CD14-positive monocyte (primary cell): Measurements from ENCODE around the gene NELL1. TPM values are rescaled to one million over a fixed set of nuclear protein-coding genes. Genes with fewer than 3 reads are reported as not detected.

ENCODE experiments used
- DNase-seq, 3 donors: peaks; one replicate each; pipeline ENCODE4 v3.0.0-alpha.2; 2011 to 2022
- H2AFZ ChIP-seq: 2 replicates; pipeline ENCODE4 v1.6.0; 2012; ENCODE audit warnings: mild to moderate bottlenecking, low read depth, low read length, inconsistent platforms; ENCODE audit not compliant: insufficient read depth, poor library complexity, severe bottlenecking
- H3K27ac ChIP-seq, 2 donors: 1 replicate in 1 of 2; 2 replicates in 1 of 2; pipeline ENCODE4 v1.5.1; 2012 to 2013; ENCODE audit warnings: low read length in 2 of 2, control low read depth in 1 of 2, inconsistent platforms in 1 of 2, low read depth in 1 of 2, mild to moderate bottlenecking in 1 of 2
- H3K27me3 ChIP-seq, 2 donors: one replicate each; pipeline versions ENCODE4 v1.6.0 to v1.6.1; 2011 to 2013; ENCODE audit warnings: low read length in 2 of 2; ENCODE audit not compliant: control insufficient read depth in 2 of 2, insufficient read depth in 2 of 2
- H3K36me3 ChIP-seq, 2 donors: replicated peaks in 1 of 2; 1 replicate in 1 of 2; 2 replicates in 1 of 2; pipeline versions ENCODE4 v1.5.1 to v1.6.1; 2012 to 2013; ENCODE audit warnings: low read length in 2 of 2, control low read depth in 1 of 2, inconsistent platforms in 1 of 2, mild to moderate bottlenecking in 1 of 2; ENCODE audit not compliant: insufficient read depth in 2 of 2, control insufficient read depth in 1 of 2
- H3K4me1 ChIP-seq, 2 donors: 1 replicate in 1 of 2; 2 replicates in 1 of 2; pipeline versions ENCODE4 v1.5.1 to v1.6.1; 2012 to 2013; ENCODE audit warnings: low read length in 2 of 2, control low read depth in 1 of 2, inconsistent platforms in 1 of 2, mild to moderate bottlenecking in 1 of 2, moderate library complexity in 1 of 2; ENCODE audit not compliant: insufficient read depth in 2 of 2, control insufficient read depth in 1 of 2
- H3K4me2 ChIP-seq: replicated peaks from 2 replicates; pipeline ENCODE3; 2012; ENCODE audit warnings: low read length, moderate library complexity, mild to moderate bottlenecking; ENCODE audit not compliant: poor library complexity, severe bottlenecking; ENCODE audit errors: extremely low read depth
- H3K4me3 ChIP-seq, 3 experiments: fragments of 200-600 bp in 1 of 3; sonication (generic) in 1 of 3; replicated peaks in 1 of 3; 1 replicate in 2 of 3; 2 replicates in 1 of 3; pipeline ENCODE4 v1.5.1; 2011 to 2013; ENCODE audit warnings: low read length in 3 of 3, mild to moderate bottlenecking in 3 of 3, control low read depth in 2 of 3, low read depth in 2 of 3, inconsistent platforms in 1 of 3, moderate library complexity in 1 of 3
- H3K79me2 ChIP-seq: 2 replicates; pipeline ENCODE4 v1.6.0; 2012; ENCODE audit warnings: mild to moderate bottlenecking, control low read depth, inconsistent platforms, low read length, moderate library complexity; ENCODE audit not compliant: insufficient read depth
- H3K9ac ChIP-seq: 2 replicates; pipeline ENCODE4 v1.6.0; 2017; ENCODE audit warnings: low read length, mild to moderate bottlenecking; ENCODE audit not compliant: insufficient read depth, poor library complexity, severe bottlenecking
- H3K9me3 ChIP-seq, 2 donors: replicated peaks in 1 of 2; 1 replicate in 1 of 2; 2 replicates in 1 of 2; pipeline versions ENCODE4 v1.5.1 to v1.6.1; 2012 to 2013; ENCODE audit warnings: low read length in 2 of 2, control low read depth in 1 of 2; ENCODE audit not compliant: control insufficient read depth in 1 of 2, insufficient read depth in 1 of 2
- H4K20me1 ChIP-seq: 2 replicates; pipeline ENCODE4 v1.6.0; 2012; ENCODE audit warnings: mild to moderate bottlenecking, low read length, control low read depth, moderate library complexity; ENCODE audit not compliant: insufficient read depth
- H3K27ac Mint-ChIP-seq, 7 donors: one replicate each; pipeline ENCODE4 v1.8.0; 2020; ENCODE audit warnings: mild to moderate bottlenecking in 7 of 7, mixed read lengths in 7 of 7, moderate library complexity in 6 of 7, inconsistent platforms in 2 of 7
- H3K27me3 Mint-ChIP-seq, 3 donors: one replicate each; pipeline ENCODE4 v1.8.0; 2021 to 2022; ENCODE audit warnings: low read depth in 3 of 3, mild to moderate bottlenecking in 3 of 3, mixed read lengths in 3 of 3, moderate library complexity in 3 of 3, inconsistent platforms in 1 of 3
- H3K36me3 Mint-ChIP-seq, 2 donors: one replicate each; pipeline ENCODE4 v1.8.0; 2020; ENCODE audit warnings: mixed read lengths in 2 of 2, inconsistent platforms in 1 of 2, mild to moderate bottlenecking in 1 of 2
- H3K4me1 Mint-ChIP-seq: one replicate; pipeline ENCODE4 v1.8.0; 2020; ENCODE audit warnings: mild to moderate bottlenecking, mixed read lengths
- H3K4me3 Mint-ChIP-seq, 2 donors: one replicate each; pipeline ENCODE4 v1.8.0; 2020; ENCODE audit warnings: mild to moderate bottlenecking in 2 of 2, mixed read lengths in 2 of 2, moderate library complexity in 1 of 2
- H3K9me3 Mint-ChIP-seq, 7 donors: one replicate each; pipeline ENCODE4 v1.8.0; 2020 to 2022; ENCODE audit warnings: mixed read lengths in 7 of 7, mild to moderate bottlenecking in 6 of 7, moderate library complexity in 6 of 7, inconsistent platforms in 2 of 7
- WGBS: methylation state at CpG from one replicate; pipeline ENCODE4 v1.1.5; 2013; ENCODE audit warnings: missing lambda C conversion rate; ENCODE audit not compliant: insufficient coverage; 5-methylcytosine and 5-hydroxymethylcytosine counted together
- intact Hi-C, 2 donors: fragments of 100-400 bp; cut with micrococcal nuclease; formaldehyde crosslinking; loops; one replicate each; pipeline versions ENCODE4 v1.15.0 to v1.15.1; 2023
- polyA plus RNA-seq, 3 donors: library from polyadenylated mRNA; depleted of rRNA in 1 of 3; unstranded in 2 of 3; stranded (reverse) in 1 of 3; fragments of 300-500 nt in 2 of 3; fragments of >200 nt in 1 of 3; fragmentation: Illumina TruSeq in 2 of 3; gene quantifications; 1 replicate in 2 of 3; 2 replicates in 1 of 3; pipeline ENCODE4 v1.2.3, GENCODE V29; 2012 to 2021
- TF ChIP-seq, protein P1 (sequence below): fragments of 200-600 bp; IDR thresholded peaks from one replicate; pipeline ENCODE4 v1.8.0; 2022; ENCODE audit warnings: antibody characterized with exemption, mild to moderate bottlenecking

The NELL1 gene
- polyA plus RNA-seq, 3 donors: not detected

DNA sequence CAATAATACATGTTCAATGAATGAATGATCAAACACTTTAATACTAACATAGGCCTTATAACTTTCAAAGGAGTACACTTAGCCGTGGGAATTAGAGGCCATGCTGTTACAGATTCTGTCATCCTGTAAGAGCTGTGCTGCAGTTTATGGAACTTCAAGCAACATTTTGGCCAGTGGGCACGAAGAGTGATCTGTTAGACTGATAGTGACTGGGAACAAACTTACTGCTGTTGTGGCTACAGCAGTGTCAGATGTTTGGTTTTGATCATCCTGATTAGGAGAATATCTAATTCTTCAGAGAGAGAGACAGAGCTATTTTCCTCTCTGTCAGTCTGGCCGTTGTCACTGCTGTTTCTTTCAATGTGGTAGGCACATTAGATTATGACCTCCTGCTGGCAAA is 348.9 kb downstream of the NELL1 start:
- H3K36me3 ChIP-seq: no peaks in the 10 kb centered on the region
- no peaks in the 10 kb centered on the region for H3K4me1 ChIP-seq
- H3K27me3 ChIP-seq: no peaks in the 10 kb centered on the region
- Mint-ChIP-seq H3K27me3 (no peaks in the 10 kb centered on the region), H3K4me3 (no peak overlapping the region), H3K9me3 (peaks cover 0 to 7% (median 2%) of the 10 kb centered on the region in 7 donors), H3K4me1 (no peaks in the 10 kb centered on the region), H3K36me3 (no peaks in the 10 kb centered on the region), H3K27ac (no peak overlapping the region)
- no peak for DNase-seq
- no peak overlapping the region for H3K9ac ChIP-seq
- no peak overlapping the region for H3K4me3 ChIP-seq
- H4K20me1 ChIP-seq: no peaks in the 10 kb centered on the region
- H3K27ac ChIP-seq: no peak overlapping the region
- TF ChIP-seq, protein P1, sequence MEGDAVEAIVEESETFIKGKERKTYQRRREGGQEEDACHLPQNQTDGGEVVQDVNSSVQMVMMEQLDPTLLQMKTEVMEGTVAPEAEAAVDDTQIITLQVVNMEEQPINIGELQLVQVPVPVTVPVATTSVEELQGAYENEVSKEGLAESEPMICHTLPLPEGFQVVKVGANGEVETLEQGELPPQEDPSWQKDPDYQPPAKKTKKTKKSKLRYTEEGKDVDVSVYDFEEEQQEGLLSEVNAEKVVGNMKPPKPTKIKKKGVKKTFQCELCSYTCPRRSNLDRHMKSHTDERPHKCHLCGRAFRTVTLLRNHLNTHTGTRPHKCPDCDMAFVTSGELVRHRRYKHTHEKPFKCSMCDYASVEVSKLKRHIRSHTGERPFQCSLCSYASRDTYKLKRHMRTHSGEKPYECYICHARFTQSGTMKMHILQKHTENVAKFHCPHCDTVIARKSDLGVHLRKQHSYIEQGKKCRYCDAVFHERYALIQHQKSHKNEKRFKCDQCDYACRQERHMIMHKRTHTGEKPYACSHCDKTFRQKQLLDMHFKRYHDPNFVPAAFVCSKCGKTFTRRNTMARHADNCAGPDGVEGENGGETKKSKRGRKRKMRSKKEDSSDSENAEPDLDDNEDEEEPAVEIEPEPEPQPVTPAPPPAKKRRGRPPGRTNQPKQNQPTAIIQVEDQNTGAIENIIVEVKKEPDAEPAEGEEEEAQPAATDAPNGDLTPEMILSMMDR: no peak
- peaks cover 6 to 7% of the 10 kb centered on the region in 2 donors for H3K9me3 ChIP-seq
- H3K4me2 ChIP-seq: no peak overlapping the region
- 67% methylated on average over 2 of the region's 3 CpGs for WGBS
- H3K79me2 ChIP-seq: no peaks in the 10 kb centered on the region
- intact Hi-C loops: no loop called here
- H2AFZ ChIP-seq: no peak overlapping the region

DNA sequence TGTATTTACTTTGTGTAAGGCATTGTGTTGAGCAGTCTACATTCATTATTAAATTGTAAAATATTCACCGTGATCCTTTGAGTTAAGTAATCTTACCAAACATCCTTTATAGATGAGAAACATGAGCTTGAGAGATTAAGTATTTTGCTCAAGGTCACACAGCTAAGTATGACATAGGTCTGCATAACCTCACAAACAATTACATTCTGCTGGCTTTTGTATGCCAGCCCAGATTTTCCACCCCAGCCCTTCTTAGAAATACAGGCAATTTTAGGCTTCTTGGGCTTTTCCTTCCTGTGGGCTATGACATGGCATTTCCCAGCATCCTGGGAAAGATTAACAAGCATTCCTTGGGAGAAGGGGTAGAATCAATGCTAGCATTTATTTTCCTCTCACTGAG is 357.3 kb downstream of the NELL1 start:
- Histone ChIP-seq H3K27ac (no peak overlapping the region), H3K36me3 (no peaks in the 10 kb centered on the region), H3K4me1 (no peaks in the 10 kb centered on the region), H2AFZ (no peak overlapping the region), H3K4me2 (no peak overlapping the region), H3K27me3 (no peaks in the 10 kb centered on the region), H3K9me3 (no peaks in the 10 kb centered on the region), H3K4me3 (no peak overlapping the region), H4K20me1 (no peaks in the 10 kb centered on the region), H3K9ac (no peak overlapping the region), H3K79me2 (no peaks in the 10 kb centered on the region)
- H3K4me3 Mint-ChIP-seq: no peak overlapping the region
- H3K4me1 Mint-ChIP-seq: no peaks in the 10 kb centered on the region
- intact Hi-C loops: no loop called here
- DNase-seq: no peak
- no CpG with 5 or more reads among the region's 1 CpG for WGBS
- no peak overlapping the region for H3K27ac Mint-ChIP-seq
- no peaks in the 10 kb centered on the region for H3K36me3 Mint-ChIP-seq
- TF ChIP-seq, protein P1: no peak
- no peaks in the 10 kb centered on the region for H3K27me3 Mint-ChIP-seq
- H3K9me3 Mint-ChIP-seq: peaks cover 0 to 2% (median 0%) of the 10 kb centered on the region in 7 donors
